Calu3 (cell line): ENCODE results near the gene FOXJ1. TPM values are rescaled to one million over a fixed set of nuclear protein-coding genes. Genes with fewer than 3 reads are reported as not detected.
A peak's percentile ranks its signal among the peaks of the same experiment; 100 is the strongest.

Source experiments
- BruUV-seq: library from RNA; stranded (reverse); fragments of 400-500 nt; replicated peaks from 2 replicates; lab custom pipeline; 2021; lab: Mats Ljungman, UMichigan
- CTCF ChIA-PET: fragments of 300-600 bp; sonication (Branson Sonifier 250); formaldehyde crosslinking; loops from one replicate; lab custom pipeline; 2022; ENCODE audit warnings: antibody characterized with exemption; lab: Charles Lee
- DNase-seq: peaks from one replicate; pipeline ENCODE4 v3.0.0; 2022
- H3K27ac Mint-ChIP-seq: one replicate; pipeline ENCODE4 v1.8.0; 2022; ENCODE audit warnings: mixed read lengths; ENCODE audit not compliant: unreplicated experiment
- H3K27me3 Mint-ChIP-seq: one replicate; pipeline ENCODE4 v1.8.0; 2022; ENCODE audit warnings: mixed read lengths; ENCODE audit not compliant: unreplicated experiment
- H3K36me3 Mint-ChIP-seq: one replicate; pipeline ENCODE4 v1.8.0; 2022; ENCODE audit warnings: mild to moderate bottlenecking, moderate library complexity, mixed read lengths; ENCODE audit not compliant: insufficient read depth, unreplicated experiment
- H3K4me1 Mint-ChIP-seq: one replicate; pipeline ENCODE4 v1.8.0; 2022; ENCODE audit warnings: mild to moderate bottlenecking, low read depth, mixed read lengths; ENCODE audit not compliant: unreplicated experiment
- H3K4me3 Mint-ChIP-seq: one replicate; pipeline ENCODE4 v1.8.0; 2022; ENCODE audit warnings: mild to moderate bottlenecking, low read depth, moderate library complexity, mixed read lengths; ENCODE audit not compliant: unreplicated experiment
- H3K9me3 Mint-ChIP-seq: one replicate; pipeline ENCODE4 v1.8.0; 2022; ENCODE audit warnings: low read depth, mixed read lengths; ENCODE audit not compliant: unreplicated experiment
- intact Hi-C: fragments of 100-400 bp; cut with micrococcal nuclease; formaldehyde crosslinking; loops from one replicate; pipeline ENCODE4 v1.10.0; 2022; ENCODE audit not compliant: unreplicated experiment
- total RNA-seq: library from RNA; stranded (reverse); gene quantifications from 2 replicates; pipeline ENCODE4 v1.2.3, GENCODE V29; 2022
- TF ChIP-seq, protein P1 (sequence below): fragments of 200-600 bp; IDR thresholded peaks from one replicate; pipeline ENCODE4 v1.8.0; 2022; ENCODE audit warnings: antibody characterized with exemption; ENCODE audit not compliant: unreplicated experiment

FOXJ1 gene
- total RNA-seq, 1 experiment from 2014 or later, result not detected

DNA sequence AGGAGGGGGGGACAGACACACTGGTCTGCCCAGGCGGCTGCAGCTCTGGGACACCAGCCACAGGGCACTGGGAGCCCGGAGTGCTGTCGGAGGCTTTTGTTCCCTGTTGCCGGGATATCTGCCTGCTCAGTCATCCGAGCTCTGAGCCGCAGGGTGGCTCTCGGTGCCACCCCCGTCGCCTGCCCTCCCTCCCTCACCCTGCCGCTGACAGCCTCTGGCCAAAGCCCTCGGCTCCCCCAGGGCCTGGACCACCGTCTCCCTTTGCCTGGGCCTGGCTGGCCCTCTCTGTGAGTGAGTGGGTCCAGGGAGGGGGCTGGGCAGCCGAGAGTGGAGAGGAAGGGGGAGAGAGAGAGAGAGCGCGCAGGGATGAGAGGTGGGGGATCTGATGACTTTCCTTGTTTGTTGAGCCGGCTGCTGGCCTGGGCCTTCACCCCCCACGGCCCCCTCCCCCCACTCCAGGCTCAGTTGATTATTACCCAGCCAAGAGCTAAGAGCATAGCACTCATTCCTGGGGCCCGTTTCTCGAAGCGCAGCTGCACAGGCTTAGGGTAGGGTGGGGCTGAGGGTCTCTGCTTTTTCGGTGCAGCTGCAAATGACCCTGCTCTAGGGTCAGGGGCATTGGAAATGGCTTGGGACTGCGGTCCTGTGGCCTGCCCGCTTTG lies 2.7 kb downstream of the FOXJ1 start:
- peak overlapping the region; percentile 57 for H3K4me3 Mint-ChIP-seq
- peaks cover 13% of the 10 kb centered on the region for H3K27me3 Mint-ChIP-seq
- no TSS peak for BruUV-seq
- CTCF ChIA-PET, result interaction anchor here (0.9 kb wide), 1 partner anchor 44 kb away, joined by 3 read pairs; no protein-coding TSS in a partner anchor
- intact Hi-C loops, result no loop called here
- H3K4me1 Mint-ChIP-seq, result peaks cover 17% of the 10 kb centered on the region
- H3K36me3 Mint-ChIP-seq, result peaks cover 17% of the 10 kb centered on the region
- no peak overlapping the region for H3K27ac Mint-ChIP-seq
- DNase-seq, result no peak
- TF ChIP-seq, protein P1, sequence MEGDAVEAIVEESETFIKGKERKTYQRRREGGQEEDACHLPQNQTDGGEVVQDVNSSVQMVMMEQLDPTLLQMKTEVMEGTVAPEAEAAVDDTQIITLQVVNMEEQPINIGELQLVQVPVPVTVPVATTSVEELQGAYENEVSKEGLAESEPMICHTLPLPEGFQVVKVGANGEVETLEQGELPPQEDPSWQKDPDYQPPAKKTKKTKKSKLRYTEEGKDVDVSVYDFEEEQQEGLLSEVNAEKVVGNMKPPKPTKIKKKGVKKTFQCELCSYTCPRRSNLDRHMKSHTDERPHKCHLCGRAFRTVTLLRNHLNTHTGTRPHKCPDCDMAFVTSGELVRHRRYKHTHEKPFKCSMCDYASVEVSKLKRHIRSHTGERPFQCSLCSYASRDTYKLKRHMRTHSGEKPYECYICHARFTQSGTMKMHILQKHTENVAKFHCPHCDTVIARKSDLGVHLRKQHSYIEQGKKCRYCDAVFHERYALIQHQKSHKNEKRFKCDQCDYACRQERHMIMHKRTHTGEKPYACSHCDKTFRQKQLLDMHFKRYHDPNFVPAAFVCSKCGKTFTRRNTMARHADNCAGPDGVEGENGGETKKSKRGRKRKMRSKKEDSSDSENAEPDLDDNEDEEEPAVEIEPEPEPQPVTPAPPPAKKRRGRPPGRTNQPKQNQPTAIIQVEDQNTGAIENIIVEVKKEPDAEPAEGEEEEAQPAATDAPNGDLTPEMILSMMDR, result no peak
- no peaks in the 10 kb centered on the region for H3K9me3 Mint-ChIP-seq

DNA sequence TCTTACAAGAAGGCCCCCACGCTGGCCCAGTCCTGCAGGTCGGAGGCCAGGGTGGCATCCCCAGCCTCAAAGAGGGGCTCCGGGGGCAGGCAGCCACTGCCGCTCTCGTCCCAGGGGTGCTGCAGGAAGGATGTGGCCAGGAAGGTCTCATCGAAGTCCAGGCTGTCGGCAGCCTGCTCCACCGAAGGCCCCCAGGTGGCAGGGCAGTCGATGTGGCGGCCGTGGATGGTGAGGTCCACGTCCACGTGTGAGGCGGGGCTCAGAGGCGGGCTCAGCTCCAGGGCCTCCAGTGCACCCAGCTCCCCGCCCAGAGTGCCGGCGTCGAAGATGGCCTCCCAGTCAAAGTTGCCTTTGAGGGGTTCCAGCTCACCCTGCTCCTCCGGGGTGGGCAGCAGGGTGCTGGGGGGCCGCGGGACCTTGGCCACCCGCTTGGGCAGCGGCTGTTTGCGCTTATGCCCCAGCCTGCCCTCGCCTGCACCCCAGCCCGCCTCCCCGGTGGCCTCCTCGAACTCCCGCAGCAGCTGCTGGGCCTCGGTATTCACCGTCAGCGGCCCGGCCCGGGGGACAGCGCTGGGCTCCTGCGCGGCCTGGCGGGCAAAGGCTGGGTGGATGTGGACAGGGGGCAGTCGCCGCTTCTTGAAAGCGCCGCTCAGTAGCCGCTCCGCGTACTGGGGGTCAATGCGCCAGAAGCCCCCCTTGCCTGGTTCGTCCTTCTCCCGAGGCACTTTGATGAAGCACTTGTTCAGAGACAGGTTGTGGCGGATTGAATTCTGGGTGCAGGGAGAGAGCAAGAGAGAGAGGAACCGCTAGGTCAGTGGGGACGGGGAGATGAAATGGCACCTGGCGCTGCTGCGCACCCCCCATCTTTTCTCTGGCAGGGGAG lies 3.5 kb downstream of the FOXJ1 start:
- Mint-ChIP-seq H3K27ac (no peak overlapping the region), H3K4me3 (peak overlapping the region; percentile 57), H3K4me1 (peaks cover 25% of the 10 kb centered on the region), H3K27me3 (peaks cover 13% of the 10 kb centered on the region), H3K36me3 (peaks cover 19% of the 10 kb centered on the region), H3K9me3 (no peaks in the 10 kb centered on the region)
- DNase-seq, result no peak
- CTCF ChIA-PET, result interaction anchor here (0.9 kb wide), 1 partner anchor 44 kb away, joined by 3 read pairs; no protein-coding TSS in a partner anchor
- TF ChIP-seq, protein P1, result no peak
- intact Hi-C loops, result no loop called here
- BruUV-seq, result no TSS peak

DNA sequence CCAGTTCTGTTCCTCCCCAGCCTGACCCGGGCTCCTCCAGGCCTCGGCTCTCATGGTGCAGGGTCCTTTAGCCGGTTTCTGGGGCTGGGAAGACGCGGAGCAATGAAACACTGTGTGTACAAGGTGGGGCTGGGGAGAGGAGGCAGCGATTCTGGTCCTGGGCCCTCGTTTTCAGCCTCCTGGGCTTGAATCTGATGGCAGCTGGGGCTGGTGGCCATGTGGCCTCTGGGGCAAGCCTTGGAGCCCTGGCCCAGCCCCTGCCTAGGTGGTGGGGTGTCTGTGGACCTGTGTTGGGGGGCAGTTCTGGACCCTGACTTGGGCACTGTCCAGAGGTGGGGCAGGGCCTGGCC lies 4.1 kb downstream of the FOXJ1 start:
- H3K27me3 Mint-ChIP-seq, result peaks cover 13% of the 10 kb centered on the region
- BruUV-seq, result no TSS peak
- no peaks in the 10 kb centered on the region for H3K9me3 Mint-ChIP-seq
- no peak overlapping the region for H3K27ac Mint-ChIP-seq
- TF ChIP-seq, protein P1, result no peak
- H3K4me1 Mint-ChIP-seq, result peaks cover 27% of the 10 kb centered on the region
- DNase-seq, result no peak
- intact Hi-C loops, result no loop called here
- H3K4me3 Mint-ChIP-seq, result no peak overlapping the region
- CTCF ChIA-PET, result no interaction called here
- peaks cover 21% of the 10 kb centered on the region for H3K36me3 Mint-ChIP-seq

DNA sequence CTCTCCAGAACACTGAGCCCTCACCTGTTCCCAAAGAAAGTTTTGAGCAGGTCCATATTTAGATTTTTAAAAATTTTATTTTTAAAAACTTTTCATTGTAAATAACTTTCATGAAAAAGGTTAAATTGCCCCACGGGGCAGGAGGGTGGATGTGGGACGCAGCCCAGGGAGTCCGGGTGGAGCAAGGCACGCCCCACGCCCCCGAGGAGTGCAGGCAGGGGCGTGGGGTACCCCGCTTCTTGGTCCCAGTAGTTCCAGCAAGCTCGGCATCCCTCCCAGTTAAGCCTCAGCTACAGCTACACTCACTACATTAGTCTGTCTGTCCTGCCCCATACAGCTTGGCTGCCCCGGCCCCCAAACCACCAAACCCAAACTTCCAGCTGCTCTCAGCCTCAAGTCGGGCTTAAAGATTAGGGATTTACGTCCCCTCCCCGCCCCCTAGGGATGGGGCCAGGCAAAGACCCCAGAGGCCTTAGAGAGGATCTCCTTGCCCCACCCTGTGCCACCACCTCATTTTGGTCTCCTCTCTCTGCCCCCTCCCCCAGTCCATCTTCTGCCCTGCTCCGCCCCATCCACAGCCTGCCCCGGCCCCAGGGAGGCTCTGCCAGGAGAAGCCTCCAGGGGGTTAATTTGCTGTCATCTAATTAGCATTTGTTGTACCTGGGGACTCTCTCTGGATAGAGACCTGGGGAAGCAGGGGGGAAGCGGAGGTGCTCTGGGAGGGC lies 4.6 kb downstream of the FOXJ1 start:
- CTCF ChIA-PET, result no interaction called here
- no peak overlapping the region for H3K27ac Mint-ChIP-seq
- TF ChIP-seq, protein P1, result no peak
- peaks cover 18% of the 10 kb centered on the region for H3K36me3 Mint-ChIP-seq
- intact Hi-C loops, result no loop called here
- H3K9me3 Mint-ChIP-seq, result no peaks in the 10 kb centered on the region
- DNase-seq, result no peak
- peaks cover 27% of the 10 kb centered on the region for H3K4me1 Mint-ChIP-seq
- H3K4me3 Mint-ChIP-seq, result no peak overlapping the region
- no TSS peak for BruUV-seq
- peaks cover 13% of the 10 kb centered on the region for H3K27me3 Mint-ChIP-seq
